ENCODE measurements around the gene B3GLCT.
"Not testable (repeated sequence)": the region's sequence is repeated elsewhere in the genome, so short reads cannot be mapped to it uniquely, and the experiment has no call there.

The B3GLCT gene

GRCh38 chr13:31184981-31185645 lies 14.7 kb upstream of the B3GLCT start:
- no peak for DNase-seq

- no peak for DNase-seq
These were observed 8.0 kb upstream of the B3GLCT start for GRCh38 chr13:31191748-31192147.

- DNase-seq, result no peak
These were observed 7.5 kb upstream of the B3GLCT start for GRCh38 chr13:31192306-31192705.

- DNase-seq, result no peak
These were observed 4.2 kb upstream of the B3GLCT start for GRCh38 chr13:31195616-31196015.

- no peak for DNase-seq
These were observed 2.8 kb upstream of the B3GLCT start for GRCh38 chr13:31196992-31197391.

- no peak for DNase-seq
These were observed 1.3 kb upstream of the B3GLCT start for GRCh38 chr13:31198519-31198918.

GRCh38 chr13:31199527-31199848 lies 287 bp upstream of the B3GLCT start:
- DNase-seq, result no peak

- peak; percentile 60 for DNase-seq
These were observed 829 bp downstream of the B3GLCT start for GRCh38 chr13:31200637-31200971.

- DNase-seq, result no peak
These were observed 1.7 kb downstream of the B3GLCT start for GRCh38 chr13:31201341-31202031.

GRCh38 chr13:31204592-31204991 lies 4.8 kb downstream of the B3GLCT start:
- DNase-seq, result no peak

GRCh38 chr13:31207661-31208552 lies 8.1 kb downstream of the B3GLCT start:
- DNase-seq, result no peak

- no peak for DNase-seq
These were observed 8.9 kb downstream of the B3GLCT start for GRCh38 chr13:31208559-31209122.

GRCh38 chr13:31209172-31209840 lies 9.5 kb downstream of the B3GLCT start:
- DNase-seq, result no peak

GRCh38 chr13:31209841-31210210 lies 10.1 kb downstream of the B3GLCT start:
- DNase-seq, result no peak

- no peak for DNase-seq
These were observed 14.0 kb downstream of the B3GLCT start for GRCh38 chr13:31213651-31214289.

GRCh38 chr13:31214435-31214834 lies 14.7 kb downstream of the B3GLCT start:
- DNase-seq, result no peak

- DNase-seq, result not testable (repeated sequence)
These were observed 17.1 kb downstream of the B3GLCT start for GRCh38 chr13:31216916-31217315.

GRCh38 chr13:31219909-31220598 lies 20.3 kb downstream of the B3GLCT start:
- DNase-seq, result no peak

GRCh38 chr13:31221057-31221456 lies 21.3 kb downstream of the B3GLCT start:
- no peak for DNase-seq

GRCh38 chr13:31223215-31223614 lies 23.4 kb downstream of the B3GLCT start:
- no peak for DNase-seq

GRCh38 chr13:31223640-31224039 lies 23.9 kb downstream of the B3GLCT start:
- no peak for DNase-seq

- DNase-seq, result no peak
These were observed 24.4 kb downstream of the B3GLCT start for GRCh38 chr13:31224174-31224669.

Measured in stimulated activated CD8-positive, alpha-beta memory T cell treated with anti-CD3 and anti-CD28 coated beads, Interleukin-4, amount 100 ng/mL, for 48 hours (primary cell).